ENCODE measurements around the gene PSEN2.

The PSEN2 gene

GRCh38 chr1:226870401-226871279 lies at the start of gene PSEN2:
Gene PSEN2 (plus strand): TSS chr1:226870616. CDS start chr1:226881908, 11,292 bp downstream.
- DNase-seq (ENCODE audit: extremely low spot score) = peak; percentile 89
- CTCF ChIA-PET = no interaction called here
- POLR2A ChIA-PET = interaction anchor here (0.6 to 1.3 kb wide), 4 partner anchors 8 to 808 kb away, joined by 3 read pairs; partner anchors contain the start of gene H3-3A
- TF ChIP-seq ARNT (IDR thresholded peaks at IDR 0.05) (0 out of 2 replicates have a peak, but pooled peaks have one; percentile 35), BHLHE40 (IDR thresholded peaks at IDR 0.05; ENCODE audit: borderline replicate concordance) (no peak), FOXM1 (IDR thresholded peaks at IDR 0.05; ENCODE audit: borderline replicate concordance) (peak; percentile 75), ELF4 (IDR thresholded peaks at IDR 0.05) (no peak), TARDBP (IDR thresholded peaks at IDR 0.05) (peak; percentile 95), FOXA1 (IDR thresholded peaks at IDR 0.05) (no peak), SP1 (IDR thresholded peaks at IDR 0.05) (no peak), FOXK2 (IDR thresholded peaks at IDR 0.05) (no peak), NFRKB (IDR thresholded peaks at IDR 0.05) (no peak), L3MBTL2 (conservative IDR thresholded peaks at IDR 0.05) (peak; percentile 79), SUZ12 (IDR thresholded peaks at IDR 0.05) (no peak), CTBP1 (IDR thresholded peaks at IDR 0.05; ENCODE audit: borderline replicate concordance) (no peak), HDGF (IDR thresholded peaks at IDR 0.05; ENCODE audit: borderline replicate concordance) (no peak), PKNOX1 (IDR thresholded peaks at IDR 0.05) (no peak), ZNF384 (IDR thresholded peaks at IDR 0.05) (no peak), LEF1 (IDR thresholded peaks at IDR 0.05; ENCODE audit: borderline replicate concordance) (peak; percentile 95)

- TF ChIP-seq PKNOX1 (IDR thresholded peaks at IDR 0.05) (peak; percentile 88), HDGF (IDR thresholded peaks at IDR 0.05; ENCODE audit: borderline replicate concordance) (no peak)
- peak; percentile 51 for DNase-seq (ENCODE audit: extremely low spot score)
- ChIA-PET POLR2A (interaction anchor here (0.8 to 1.5 kb wide), 5 partner anchors 8 to 118 kb away, joined by 3 to 6 read pairs (median 4); partner anchors contain the start of gene ITPKB), CTCF (interaction anchor here (0.6 to 1.6 kb wide), 4 partner anchors 9 to 625 kb away, joined by 3 to 7 read pairs (median 4); no protein-coding TSS in a partner anchor)
These were observed 49.3 kb upstream of the PSEN2 start for GRCh38 chr1:226820941-226821718.

GRCh38 chr1:226821719-226822085 lies 48.7 kb upstream of the PSEN2 start:
- ChIA-PET POLR2A (interaction anchor here (0.8 to 1.5 kb wide), 4 partner anchors 12 to 119 kb away, joined by 3 to 6 read pairs (median 4); partner anchors contain the start of gene ITPKB), CTCF (interaction anchor here (1.1 to 1.6 kb wide), 3 partner anchors 9 to 196 kb away, joined by 3 to 7 read pairs (median 6); no protein-coding TSS in a partner anchor)
- no peak for DNase-seq (ENCODE audit: extremely low spot score)
- no peak for TF ChIP-seq ZNF384 (IDR thresholded peaks at IDR 0.05)
- no peak for TF ChIP-seq FOXK2 (IDR thresholded peaks at IDR 0.05)
- no peak for TF ChIP-seq PKNOX1 (IDR thresholded peaks at IDR 0.05)
- TF ChIP-seq ARNT (IDR thresholded peaks at IDR 0.05) = no peak
- no peak for TF ChIP-seq LEF1 (IDR thresholded peaks at IDR 0.05; ENCODE audit: borderline replicate concordance)
- no peak for TF ChIP-seq L3MBTL2 (conservative IDR thresholded peaks at IDR 0.05)
- no peak for TF ChIP-seq FOXM1 (IDR thresholded peaks at IDR 0.05; ENCODE audit: borderline replicate concordance)
- no peak for TF ChIP-seq NFRKB (IDR thresholded peaks at IDR 0.05)
- no peak for TF ChIP-seq FOXA1 (IDR thresholded peaks at IDR 0.05)
- TF ChIP-seq HDGF (IDR thresholded peaks at IDR 0.05; ENCODE audit: borderline replicate concordance) = no peak
- TF ChIP-seq SP1 (IDR thresholded peaks at IDR 0.05) = no peak
- TF ChIP-seq TARDBP (IDR thresholded peaks at IDR 0.05) = no peak
- TF ChIP-seq SUZ12 (IDR thresholded peaks at IDR 0.05) = no peak
- no peak for TF ChIP-seq BHLHE40 (IDR thresholded peaks at IDR 0.05; ENCODE audit: borderline replicate concordance)

GRCh38 chr1:226823643-226824042 lies 46.8 kb upstream of the PSEN2 start:
- ChIA-PET POLR2A (interaction anchor here (1.0 to 1.1 kb wide), 2 partner anchors 119 to 120 kb away, joined by 3 read pairs; no protein-coding TSS in a partner anchor), CTCF (interaction anchor here (1.0 to 1.3 kb wide), 3 partner anchors 89 to 197 kb away, joined by 3 read pairs; no protein-coding TSS in a partner anchor)
- DNase-seq (ENCODE audit: extremely low spot score) = no peak
- no peak for TF ChIP-seq SP1 (IDR thresholded peaks at IDR 0.05)

- CTCF ChIA-PET = interaction anchor here (0.7 kb wide), 1 partner anchor 199 kb away, joined by 3 read pairs; no protein-coding TSS in a partner anchor
- no peak for DNase-seq (ENCODE audit: extremely low spot score)
- TF ChIP-seq FOXM1 (IDR thresholded peaks at IDR 0.05; ENCODE audit: borderline replicate concordance) (no peak), CTBP1 (IDR thresholded peaks at IDR 0.05; ENCODE audit: borderline replicate concordance) (no peak), SUZ12 (IDR thresholded peaks at IDR 0.05) (no peak), LEF1 (IDR thresholded peaks at IDR 0.05; ENCODE audit: borderline replicate concordance) (no peak), FOXA1 (IDR thresholded peaks at IDR 0.05) (no peak), ELF4 (IDR thresholded peaks at IDR 0.05) (no peak), NFRKB (IDR thresholded peaks at IDR 0.05) (no peak), HDGF (IDR thresholded peaks at IDR 0.05; ENCODE audit: borderline replicate concordance) (no peak), PKNOX1 (IDR thresholded peaks at IDR 0.05) (no peak)
- POLR2A ChIA-PET = no interaction called here
These were observed 45.2 kb upstream of the PSEN2 start for GRCh38 chr1:226825037-226825745.
